Ishikawa (cell line): ENCODE data around the gene MRPL37.

ENCODE experiments used
- CEBPB ChIP-seq: IDR thresholded peaks from 2 replicates; pipeline ENCODE4 v1.6.1; 2012
- CREB1 ChIP-seq: IDR thresholded peaks from 2 replicates; pipeline ENCODE4 v1.6.1; 2012; ENCODE audit warnings: low read depth
- EGR1 ChIP-seq: IDR thresholded peaks from 2 replicates; pipeline ENCODE4 v1.6.1; 2012
- EP300 ChIP-seq: IDR thresholded peaks from 2 replicates; pipeline ENCODE4 v1.6.1; 2012; ENCODE audit warnings: borderline replicate concordance
- FOXM1 ChIP-seq: IDR thresholded peaks from 2 replicates; pipeline ENCODE4 v1.6.1; 2012; ENCODE audit warnings: low read depth, borderline replicate concordance
- MAX ChIP-seq: IDR thresholded peaks from 2 replicates; pipeline ENCODE4 v1.6.1; 2012
- NFIC ChIP-seq: IDR thresholded peaks from 2 replicates; pipeline ENCODE4 v1.6.1; 2012
- RAD21 ChIP-seq: IDR thresholded peaks from 2 replicates; pipeline ENCODE4 v1.6.1; 2012; ENCODE audit warnings: low read depth
- REST ChIP-seq: IDR thresholded peaks from 2 replicates; pipeline ENCODE4 v1.6.1; 2012; ENCODE audit warnings: low read depth, mild to moderate bottlenecking
- TAF1 ChIP-seq: IDR thresholded peaks from 2 replicates; pipeline ENCODE4 v1.6.1; 2012; ENCODE audit warnings: low read depth, mild to moderate bottlenecking
- TCF12 ChIP-seq: IDR thresholded peaks from 2 replicates; pipeline ENCODE4 v1.6.1; 2012; ENCODE audit warnings: low read depth
- TEAD4 ChIP-seq: IDR thresholded peaks from 2 replicates; pipeline ENCODE4 v1.6.1; 2012
- USF1 ChIP-seq: IDR thresholded peaks from 2 replicates; pipeline ENCODE4 v1.6.1; 2012
- YY1 ChIP-seq: IDR thresholded peaks from 2 replicates; pipeline ENCODE4 v1.6.1; 2012; ENCODE audit warnings: low read depth
- ZBTB7A ChIP-seq: IDR thresholded peaks from 2 replicates; pipeline ENCODE4 v1.6.1; 2012; ENCODE audit warnings: low read depth

MRPL37 gene

GRCh38 chr1:54240741-54241335, 40.9 kb downstream of the MRPL37 start:
- no peak for TF ChIP-seq EP300
- no peak for TF ChIP-seq CEBPB
- TF ChIP-seq EGR1 = no peak
- no peak for TF ChIP-seq YY1
- no peak for TF ChIP-seq MAX
- TF ChIP-seq ZBTB7A = no peak
- no peak for TF ChIP-seq TEAD4
- no peak for TF ChIP-seq FOXM1
- no peak for TF ChIP-seq REST
- TF ChIP-seq RAD21 = no peak
- no peak for TF ChIP-seq USF1
- no peak for TF ChIP-seq NFIC
- no peak for TF ChIP-seq CREB1
- TF ChIP-seq TCF12 = no peak
- no peak for TF ChIP-seq TAF1

- TF ChIP-seq YY1 (no peak), TEAD4 (no peak), REST (no peak), ZBTB7A (no peak), MAX (no peak), FOXM1 (no peak), TCF12 (no peak)
Measured at GRCh38 chr1:54241364-54241763, 41.4 kb downstream of the MRPL37 start.

- TF ChIP-seq CEBPB (no peak), TEAD4 (no peak), REST (no peak), USF1 (no peak), TCF12 (no peak), MAX (no peak), EP300 (no peak), RAD21 (no peak), EGR1 (no peak), NFIC (no peak), TAF1 (no peak), YY1 (no peak), CREB1 (no peak), ZBTB7A (no peak), FOXM1 (no peak)
Measured at GRCh38 chr1:54243022-54243421, 43.1 kb downstream of the MRPL37 start.

- TF ChIP-seq REST (no peak), USF1 (no peak), EP300 (no peak), CEBPB (no peak)
Measured at GRCh38 chr1:54244655-54245054, 44.7 kb downstream of the MRPL37 start.
